Gastroesophageal sphincter (tissue), 4 donors: ENCODE data around the gene MCM7. TPM values are rescaled to one million over a fixed set of nuclear protein-coding genes. Genes with fewer than 3 reads are reported as not detected.

Source experiments
- ATAC-seq: fragments of 150-250 bp; one replicate; pipeline ENCODE4 v1.9.1; 2016; ENCODE audit warnings: mild to moderate bottlenecking, moderate library complexity
- H3K27ac ChIP-seq, 4 donors: fragments of 200-600 bp; sonication (generic) in 3 of 4; 1 replicate in 3 of 4; 2 replicates in 1 of 4; pipeline ENCODE4 v1.5.1; 2016 to 2019
- H3K27me3 ChIP-seq: fragments of 200-600 bp; sonication (generic); one replicate; pipeline ENCODE4 v1.5.1; 2019
- H3K36me3 ChIP-seq, 2 donors: fragments of 200-600 bp; sonication (generic); one replicate each; pipeline ENCODE4 v1.5.1; 2019; ENCODE audit warnings: control low read depth in 1 of 2
- H3K4me1 ChIP-seq, 3 donors: fragments of 200-600 bp; sonication (generic); 1 replicate in 2 of 3; 2 replicates in 1 of 3; pipeline ENCODE4 v1.5.1; 2016 to 2019; ENCODE audit warnings: control low read depth in 2 of 3
- H3K4me3 ChIP-seq, 2 donors: fragments of 200-600 bp; sonication (generic); one replicate each; pipeline ENCODE4 v1.5.1; 2019; ENCODE audit warnings: mild to moderate bottlenecking in 1 of 2, moderate library complexity in 1 of 2
- H3K9me3 ChIP-seq, 3 donors: fragments of 200-600 bp; sonication (generic); one replicate each; pipeline ENCODE4 v1.5.1; 2017 to 2019; ENCODE audit warnings: control low read depth in 2 of 3
- EP300 ChIP-seq: sonication (generic); formaldehyde crosslinking; IDR thresholded peaks from one replicate; pipeline ENCODE4 v1.6.1; 2017; ENCODE audit warnings: antibody characterized with exemption, mild to moderate bottlenecking
- POLR2A ChIP-seq, 2 donors: fragments of 450-650 bp; IDR thresholded peaks; one replicate each; pipeline ENCODE4 v1.6.1; 2017; ENCODE audit warnings: antibody characterized with exemption in 2 of 2, mild to moderate bottlenecking in 2 of 2, moderate library complexity in 1 of 2
- POLR2AphosphoS5 ChIP-seq: sonication (generic); formaldehyde crosslinking; IDR thresholded peaks from one replicate; pipeline ENCODE4 v1.6.1; 2017; ENCODE audit warnings: antibody characterized with exemption
- WGBS, 2 donors: methylation state at CpG; one replicate each; pipeline ENCODE4 v1.1.5; 2018; ENCODE audit warnings: low coverage in 1 of 2; 5-methylcytosine and 5-hydroxymethylcytosine counted together
- total RNA-seq, 4 donors: library from RNA; depleted of rRNA; stranded (reverse); fragments of >200 nt; gene quantifications; one replicate each; pipeline ENCODE4 v1.1.0, GENCODE V29; 2016
- TF ChIP-seq, protein P1 (sequence below), 4 experiments: fragments of 200-600 bp in 2 of 4; fragments of 450-650 bp in 2 of 4; sonication (generic) in 1 of 4; IDR thresholded peaks; one replicate each; pipeline ENCODE4 v1.5.1; 2017 to 2019; ENCODE audit warnings: antibody characterized with exemption in 4 of 4, mild to moderate bottlenecking in 2 of 4, moderate library complexity in 2 of 4

MCM7 gene
- total RNA-seq, 4 donors from 2014 or later, result 30.7 to 52.0 (median 45.1) TPM

DNA sequence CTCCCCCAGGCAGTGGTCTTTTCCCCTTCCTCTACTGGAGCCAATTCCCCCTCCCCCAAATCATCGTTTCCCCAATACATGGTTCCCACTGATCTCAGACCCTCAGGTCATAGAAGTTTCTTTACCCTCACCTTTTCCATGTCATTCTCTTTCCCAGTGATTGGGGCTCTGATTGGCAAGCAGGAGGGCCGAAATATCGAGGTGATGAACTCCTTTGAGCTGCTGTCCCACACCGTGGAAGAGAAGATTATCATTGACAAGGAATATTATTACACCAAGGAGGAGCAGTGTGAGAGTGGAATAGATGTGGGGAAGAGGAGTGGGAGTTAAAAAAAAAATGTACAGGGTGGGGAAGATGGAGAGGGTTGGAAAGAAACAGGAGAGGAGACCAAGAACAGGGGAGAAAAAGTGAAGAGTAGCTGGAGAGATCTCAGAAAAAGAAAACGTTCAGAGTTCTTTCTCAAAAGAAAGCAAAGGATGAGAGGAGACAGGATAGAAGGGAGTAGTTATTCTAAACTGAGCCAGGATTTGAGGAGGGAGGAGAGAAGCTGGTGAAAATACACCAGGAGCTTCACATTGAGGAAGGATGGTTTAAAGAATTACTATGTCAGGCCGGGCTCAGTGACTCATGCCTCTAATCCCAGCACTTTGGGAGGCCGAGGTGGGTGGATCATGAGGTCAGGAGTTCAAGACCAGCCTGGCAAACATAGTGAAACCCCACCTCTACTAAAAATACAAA lies 11.6 kb downstream of the MCM7 start:
- no peaks in the 10 kb centered on the region for H3K27me3 ChIP-seq
- peaks cover 0 to 37% (median 16%) of the 10 kb centered on the region in 3 donors for H3K4me1 ChIP-seq
- H3K4me3 ChIP-seq, result peak overlapping the region; percentile 69 to 72
- no peak for TF ChIP-seq POLR2AphosphoS5
- H3K36me3 ChIP-seq, result peaks cover 0 to 48% of the 10 kb centered on the region in 2 donors
- peak overlapping the region in 3 of 4 donors; percentile 87 to 91 (median 89) for H3K27ac ChIP-seq
- ATAC-seq, result no peak
- WGBS, 2 donors, result 22 to 25% methylated on average over 4 of the region's 7 CpGs
- no peaks in the 10 kb centered on the region for H3K9me3 ChIP-seq

- peak within 1 kb of the TSS; percentile 43 to 91 (median 88) for H3K27ac ChIP-seq
- H3K4me3 ChIP-seq, result peak within 1 kb of the TSS; percentile 69 to 72
- H3K36me3 ChIP-seq, result peaks cover 0 to 40% of the 10 kb centered on the region in 2 donors
- H3K9me3 ChIP-seq, result no peaks in the 10 kb centered on the region
- 0% methylated on average over 9 to 15 of the region's 68 CpGs for whole genome bisulfite sequencing, 2 donors
- H3K27me3 ChIP-seq, result no peaks in the 10 kb centered on the region
- TF ChIP-seq POLR2AphosphoS5 (peak; percentile 89), POLR2A (IDR thresholded peaks at IDR 0.05) (peak; percentile 73 to 85), EP300 (no peak)
- TF ChIP-seq, protein P1, sequence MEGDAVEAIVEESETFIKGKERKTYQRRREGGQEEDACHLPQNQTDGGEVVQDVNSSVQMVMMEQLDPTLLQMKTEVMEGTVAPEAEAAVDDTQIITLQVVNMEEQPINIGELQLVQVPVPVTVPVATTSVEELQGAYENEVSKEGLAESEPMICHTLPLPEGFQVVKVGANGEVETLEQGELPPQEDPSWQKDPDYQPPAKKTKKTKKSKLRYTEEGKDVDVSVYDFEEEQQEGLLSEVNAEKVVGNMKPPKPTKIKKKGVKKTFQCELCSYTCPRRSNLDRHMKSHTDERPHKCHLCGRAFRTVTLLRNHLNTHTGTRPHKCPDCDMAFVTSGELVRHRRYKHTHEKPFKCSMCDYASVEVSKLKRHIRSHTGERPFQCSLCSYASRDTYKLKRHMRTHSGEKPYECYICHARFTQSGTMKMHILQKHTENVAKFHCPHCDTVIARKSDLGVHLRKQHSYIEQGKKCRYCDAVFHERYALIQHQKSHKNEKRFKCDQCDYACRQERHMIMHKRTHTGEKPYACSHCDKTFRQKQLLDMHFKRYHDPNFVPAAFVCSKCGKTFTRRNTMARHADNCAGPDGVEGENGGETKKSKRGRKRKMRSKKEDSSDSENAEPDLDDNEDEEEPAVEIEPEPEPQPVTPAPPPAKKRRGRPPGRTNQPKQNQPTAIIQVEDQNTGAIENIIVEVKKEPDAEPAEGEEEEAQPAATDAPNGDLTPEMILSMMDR (IDR thresholded peaks at IDR 0.05), result peak in 1 of 4 experiments; percentile 33
- peak; percentile 72 for ATAC-seq
- H3K4me1 ChIP-seq, result peaks cover 0 to 35% (median 16%) of the 10 kb centered on the region in 3 donors
Observed at GRCh38 chr7:100088621-100089457, 12.4 kb downstream of the MCM7 start, which contains the start of gene COPS6. Gene COPS6 (plus strand): TSS chr7:100088969. CDS start chr7:100088991, 22 bp downstream.

DNA sequence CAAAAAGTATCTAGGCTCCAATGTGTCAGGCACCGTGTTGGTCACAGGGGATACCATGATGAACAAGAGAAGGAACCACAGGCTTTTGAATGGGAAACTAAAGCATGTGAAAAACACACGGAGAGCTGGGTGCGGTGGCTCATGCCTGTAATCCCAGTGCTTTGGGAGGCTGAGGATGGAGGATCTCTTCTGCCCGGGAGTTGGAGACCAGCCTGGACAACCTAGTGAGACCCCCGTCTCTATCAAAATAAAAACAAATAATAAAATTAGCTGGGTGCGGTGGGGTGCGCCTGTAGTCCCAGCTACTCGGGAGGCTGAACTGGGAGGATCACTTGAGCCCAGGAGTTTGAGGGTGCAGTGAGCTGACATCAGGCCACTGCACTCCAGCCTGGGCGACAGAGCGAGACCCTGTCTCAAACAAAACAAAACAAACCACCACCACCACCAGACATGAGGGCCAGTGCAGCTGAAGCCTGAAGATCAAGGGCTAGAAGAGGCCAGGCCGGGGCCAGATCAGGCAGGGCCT lies 13.0 kb downstream of the MCM7 start:
- peak overlapping the region; percentile 43 to 91 (median 88) for H3K27ac ChIP-seq
- no peaks in the 10 kb centered on the region for H3K9me3 ChIP-seq
- WGBS, 2 donors, result 74 to 83% methylated on average over 4 to 9 of the region's 11 CpGs
- ATAC-seq, result no peak
- no peak for TF ChIP-seq POLR2AphosphoS5
- TF ChIP-seq, protein P1 (IDR thresholded peaks at IDR 0.05), result no peak
- no peak for TF ChIP-seq EP300
- no peak for TF ChIP-seq POLR2A (IDR thresholded peaks at IDR 0.05)
- no peaks in the 10 kb centered on the region for H3K27me3 ChIP-seq
- peaks cover 0 to 28% (median 16%) of the 10 kb centered on the region in 3 donors for H3K4me1 ChIP-seq
- peaks cover 0 to 33% of the 10 kb centered on the region in 2 donors for H3K36me3 ChIP-seq
- H3K4me3 ChIP-seq, result peak overlapping the region; percentile 69 to 72

GRCh38 chr7:100087055-100087750 lies 14.0 kb downstream of the MCM7 start:
- Histone ChIP-seq H3K27me3 (no peaks in the 10 kb centered on the region), H3K9me3 (no peaks in the 10 kb centered on the region), H3K4me3 (no peak overlapping the region), H3K36me3 (peaks cover 0 to 24% of the 10 kb centered on the region in 2 donors), H3K4me1 (peaks cover 0 to 31% (median 16%) of the 10 kb centered on the region in 3 donors), H3K27ac (peak overlapping the region in 3 of 4 donors; percentile 87 to 91 (median 89))
- TF ChIP-seq, protein P1 (IDR thresholded peaks at IDR 0.05), result no peak
- TF ChIP-seq POLR2AphosphoS5, result peak; percentile 81
- TF ChIP-seq EP300, result no peak
- WGBS, 2 donors, result 10 to 34% methylated on average over 3 to 8 of the region's 10 CpGs
- peak; percentile 46 for ATAC-seq

- no peak overlapping the region for H3K27ac ChIP-seq
- no peaks in the 10 kb centered on the region for H3K9me3 ChIP-seq
- H3K27me3 ChIP-seq, result no peaks in the 10 kb centered on the region
- TF ChIP-seq EP300 (no peak), POLR2AphosphoS5 (no peak), POLR2A (IDR thresholded peaks at IDR 0.05) (no peak)
- TF ChIP-seq, protein P1 (IDR thresholded peaks at IDR 0.05), result no peak
- H3K4me1 ChIP-seq, result peaks cover 0 to 41% (median 24%) of the 10 kb centered on the region in 3 donors
- no peak for ATAC-seq
- WGBS, 2 donors, result 46 to 72% methylated on average over 3 of the region's 3 CpGs
- peaks cover 0 to 7% of the 10 kb centered on the region in 2 donors for H3K36me3 ChIP-seq
- no peak overlapping the region for H3K4me3 ChIP-seq
Observed at GRCh38 chr7:100085515-100085914, 15.7 kb downstream of the MCM7 start.
